ENCODE results near the gene NOTUM. TPM values are rescaled to one million over a fixed set of nuclear protein-coding genes. Genes with fewer than 3 reads are reported as not detected.

NOTUM gene
- total RNA-seq, 3 donors from 2014 or later = 0.13 TPM; not detected in 2

- TF ChIP-seq CTCF (IDR thresholded peaks at IDR 0.05) = no peak
- no peak overlapping the region for H3K4me3 ChIP-seq
- DNase-seq (no peak), ATAC-seq (no peak)
- H3K36me3 ChIP-seq (ENCODE audit: low read depth) = no peaks in the 10 kb centered on the region
- H3K9me3 ChIP-seq = no peaks in the 10 kb centered on the region
- intact Hi-C loops (cut with DNase I, micrococcal nuclease) = no loop called here
- no peaks in the 10 kb centered on the region for H3K4me1 ChIP-seq (ENCODE audit: low read depth)
These were observed 8.2 kb downstream of the NOTUM start for GRCh38 chr17:81952792-81953228.

GRCh38 chr17:81951785-81952684, 9.0 kb downstream of the NOTUM start:
- no peak for TF ChIP-seq CTCF (IDR thresholded peaks at IDR 0.05)
- H3K9me3 ChIP-seq = no peaks in the 10 kb centered on the region
- no peak for ATAC-seq
- H3K4me1 ChIP-seq (ENCODE audit: low read depth) = no peaks in the 10 kb centered on the region
- intact Hi-C loops (cut with DNase I, micrococcal nuclease) = no loop called here
- no peaks in the 10 kb centered on the region for H3K36me3 ChIP-seq (ENCODE audit: low read depth)
- no peak for DNase-seq
- no peak overlapping the region for H3K4me3 ChIP-seq

- H3K4me1 ChIP-seq (ENCODE audit: low read depth) = no peaks in the 10 kb centered on the region
- ATAC-seq (no peak), DNase-seq (no peak)
- no peak for TF ChIP-seq CTCF (IDR thresholded peaks at IDR 0.05)
- no peak overlapping the region for H3K4me3 ChIP-seq
- H3K9me3 ChIP-seq = no peaks in the 10 kb centered on the region
- no peaks in the 10 kb centered on the region for H3K36me3 ChIP-seq (ENCODE audit: low read depth)
- intact Hi-C loops (cut with DNase I, micrococcal nuclease) = no loop called here
These were observed 10.5 kb downstream of the NOTUM start for GRCh38 chr17:81950501-81950900.

GRCh38 chr17:81948635-81949378, 12.2 kb downstream of the NOTUM start:
- Histone ChIP-seq H3K9me3 (no peaks in the 10 kb centered on the region), H3K4me3 (no peak overlapping the region), H3K36me3 (ENCODE audit: low read depth) (no peaks in the 10 kb centered on the region), H3K4me1 (ENCODE audit: low read depth) (no peaks in the 10 kb centered on the region)
- no peak for TF ChIP-seq CTCF (IDR thresholded peaks at IDR 0.05)
- DNase-seq (no peak), ATAC-seq (no peak)
- intact Hi-C loops (cut with DNase I, micrococcal nuclease) = no loop called here

GRCh38 chr17:81947189-81947588, 13.8 kb downstream of the NOTUM start, which contains the start of gene MYADML2:
Gene MYADML2, minus strand, starts transcription at chr17:81947233. Its CDS starts 5,492 bp downstream, at chr17:81941741.
- no peaks in the 10 kb centered on the region for H3K9me3 ChIP-seq
- no peak for TF ChIP-seq CTCF (IDR thresholded peaks at IDR 0.05)
- intact Hi-C loops (cut with DNase I, micrococcal nuclease) = no loop called here
- no peak for ATAC-seq
- H3K4me1 ChIP-seq (ENCODE audit: low read depth) = no peaks in the 10 kb centered on the region
- no peak for DNase-seq
- no peak within 1 kb of the TSS for H3K4me3 ChIP-seq
- H3K36me3 ChIP-seq (ENCODE audit: low read depth) = no peaks in the 10 kb centered on the region
